Mesendoderm (in vitro differentiated cells): ENCODE measurements around the gene TNFSF15.
"Not testable (repeated sequence)": the region's sequence is repeated elsewhere in the genome, so short reads cannot be mapped to it uniquely, and the experiment has no call there.

ENCODE experiments used
- DNase-seq: peaks from one replicate; pipeline ENCODE4 v3.0.0; 2013
- H2AK5ac ChIP-seq: 2 replicates; pipeline ENCODE4 v1.6.1; 2013; ENCODE audit warnings: low read length, inconsistent platforms
- H2BK120ac ChIP-seq: 2 replicates; pipeline ENCODE4 v1.6.1; 2013; ENCODE audit warnings: low read depth, mild to moderate bottlenecking, low read length, moderate library complexity, mixed read lengths
- H2BK15ac ChIP-seq: replicated peaks from 2 replicates; pipeline ENCODE4 v1.6.1; 2013; ENCODE audit warnings: low read depth, mild to moderate bottlenecking, moderate library complexity
- H2BK5ac ChIP-seq: 2 replicates; pipeline ENCODE4 v1.6.1; 2013; ENCODE audit warnings: low read length, inconsistent platforms
- H3K18ac ChIP-seq: 2 replicates; pipeline ENCODE4 v1.6.1; 2013; ENCODE audit warnings: mild to moderate bottlenecking, low read length, mixed read lengths
- H3K23ac ChIP-seq: one replicate; pipeline ENCODE4 v1.6.1; 2013; ENCODE audit warnings: low read length
- H3K27ac ChIP-seq: 2 replicates; pipeline ENCODE4 v1.5.1; 2013; ENCODE audit warnings: low read depth, mild to moderate bottlenecking, inconsistent platforms, low read length, moderate library complexity
- H3K27me3 ChIP-seq: 2 replicates; pipeline ENCODE4 v1.6.1; 2013; ENCODE audit warnings: low read length, control low read depth, mild to moderate bottlenecking, inconsistent platforms; ENCODE audit not compliant: insufficient read depth, poor library complexity
- H3K36me3 ChIP-seq: 2 replicates; pipeline ENCODE4 v1.6.1; 2013; ENCODE audit warnings: low read length, inconsistent platforms; ENCODE audit not compliant: control insufficient read depth, insufficient read depth
- H3K4ac ChIP-seq: one replicate; pipeline ENCODE4 v1.6.1; 2013; ENCODE audit warnings: low read depth, mild to moderate bottlenecking, low read length, moderate library complexity
- H3K4me1 ChIP-seq: 2 replicates; pipeline ENCODE4 v1.6.1; 2013; ENCODE audit warnings: low read depth, low read length, inconsistent platforms; ENCODE audit not compliant: control insufficient read depth
- H3K4me2 ChIP-seq: 2 replicates; pipeline ENCODE4 v1.6.1; 2013; ENCODE audit warnings: low read length
- H3K4me3 ChIP-seq: 2 replicates; pipeline ENCODE4 v1.5.1; 2013; ENCODE audit warnings: mild to moderate bottlenecking, low read length
- H3K56ac ChIP-seq: one replicate; pipeline ENCODE4 v1.6.1; 2013; ENCODE audit warnings: low read length
- H3K79me1 ChIP-seq: 2 replicates; pipeline ENCODE4 v1.6.1; 2013; ENCODE audit warnings: low read length, inconsistent platforms
- H3K79me2 ChIP-seq: 2 replicates; pipeline ENCODE4 v1.6.1; 2013; ENCODE audit warnings: mild to moderate bottlenecking, low read length; ENCODE audit not compliant: control insufficient read depth, insufficient read depth
- H3K9ac ChIP-seq: 2 replicates; pipeline ENCODE4 v1.6.1; 2013; ENCODE audit warnings: low read length, inconsistent platforms
- H4K5ac ChIP-seq: one replicate; pipeline ENCODE4 v1.6.1; 2013; ENCODE audit warnings: low read length
- H4K8ac ChIP-seq: one replicate; pipeline ENCODE4 v1.6.1; 2013; ENCODE audit warnings: low read depth, mild to moderate bottlenecking, control low read depth, low read length, moderate library complexity
- WGBS: extraction: QIAGEN DNeasy Blood & Tissue Kit; methylation state at CpG from one replicate; pipeline ENCODE4 v1.1.7; 2013; ENCODE audit warnings: low lambda C conversion rate, missing lambda C conversion rate; ENCODE audit not compliant: insufficient coverage; ENCODE audit errors: extremely low coverage; 5-methylcytosine and 5-hydroxymethylcytosine counted together

The TNFSF15 gene

DNA sequence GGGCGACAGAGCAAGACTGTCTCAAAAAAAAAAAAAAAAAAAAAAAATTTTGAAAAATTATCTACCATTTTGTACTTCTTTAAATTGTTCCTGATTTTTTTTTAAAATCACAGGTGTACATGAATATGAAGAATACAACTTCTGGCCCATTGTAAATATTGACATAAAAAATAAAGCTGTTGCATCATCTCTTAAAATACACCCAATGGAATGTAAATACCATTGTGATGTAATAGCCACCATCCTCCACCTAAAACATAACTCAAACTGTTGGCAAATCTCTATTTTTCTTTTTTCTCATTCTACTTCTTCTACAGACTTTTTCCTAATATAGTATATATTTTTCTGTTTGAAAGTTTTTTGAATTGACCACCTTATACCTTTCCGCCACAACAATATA, 62.9 kb downstream of the TNFSF15 start:
- no CpG with 5 or more reads among the region's 2 CpGs for WGBS
- H3K9ac ChIP-seq = no peak overlapping the region

DNA sequence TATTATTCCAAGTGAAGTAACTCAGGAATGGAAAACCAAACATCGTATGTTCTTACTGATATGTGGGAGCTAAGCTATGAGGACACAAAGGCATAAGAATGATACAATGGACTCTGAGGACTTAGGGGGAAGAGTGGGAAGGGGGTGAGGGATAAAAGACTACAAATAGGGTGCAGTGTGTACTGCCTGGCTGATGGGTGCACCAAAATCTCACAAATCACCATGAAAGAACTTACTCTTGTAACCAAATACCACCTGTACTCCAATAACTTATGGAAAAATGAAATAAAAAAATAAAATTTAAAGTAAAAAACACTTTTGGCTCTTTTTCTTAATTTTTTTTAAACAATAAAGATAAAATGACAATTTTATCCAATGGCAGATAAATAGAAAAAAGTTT, 64.3 kb downstream of the TNFSF15 start:
- not testable (repeated sequence) for H2BK15ac ChIP-seq, H2BK5ac ChIP-seq, H3K79me2 ChIP-seq, H3K23ac ChIP-seq, H3K4ac ChIP-seq, H3K27ac ChIP-seq, H3K79me1 ChIP-seq, H3K27me3 ChIP-seq, H3K9ac ChIP-seq, H4K5ac ChIP-seq, H3K4me1 ChIP-seq, H2AK5ac ChIP-seq, H2BK120ac ChIP-seq, H3K18ac ChIP-seq, H3K4me2 ChIP-seq, DNase-seq, H3K4me3 ChIP-seq, H3K56ac ChIP-seq, H3K36me3 ChIP-seq, H4K8ac ChIP-seq
- no CpG with 5 or more reads among the region's 1 CpG for WGBS

More for the DNA sequence above, 62.9 kb downstream of the TNFSF15 start:
- H3K27me3 ChIP-seq = no peaks in the 10 kb centered on the region
- no peaks in the 10 kb centered on the region for H3K36me3 ChIP-seq
- no peak overlapping the region for H2BK120ac ChIP-seq
- H3K79me1 ChIP-seq = no peaks in the 10 kb centered on the region
- H3K23ac ChIP-seq = no peak overlapping the region
- no peak overlapping the region for H3K18ac ChIP-seq
- H3K4me2 ChIP-seq = no peak overlapping the region
- no peak overlapping the region for H2BK5ac ChIP-seq
- H3K27ac ChIP-seq = no peak overlapping the region
- no peak overlapping the region for H2BK15ac ChIP-seq
- no peak overlapping the region for H3K4me3 ChIP-seq
- H3K4me1 ChIP-seq = no peaks in the 10 kb centered on the region
- H3K56ac ChIP-seq = no peak overlapping the region
- no peak for DNase-seq
- no peak overlapping the region for H3K4ac ChIP-seq
- H4K5ac ChIP-seq = no peak overlapping the region
- no peak overlapping the region for H4K8ac ChIP-seq
- no peak overlapping the region for H2AK5ac ChIP-seq
- no peaks in the 10 kb centered on the region for H3K79me2 ChIP-seq

DNA sequence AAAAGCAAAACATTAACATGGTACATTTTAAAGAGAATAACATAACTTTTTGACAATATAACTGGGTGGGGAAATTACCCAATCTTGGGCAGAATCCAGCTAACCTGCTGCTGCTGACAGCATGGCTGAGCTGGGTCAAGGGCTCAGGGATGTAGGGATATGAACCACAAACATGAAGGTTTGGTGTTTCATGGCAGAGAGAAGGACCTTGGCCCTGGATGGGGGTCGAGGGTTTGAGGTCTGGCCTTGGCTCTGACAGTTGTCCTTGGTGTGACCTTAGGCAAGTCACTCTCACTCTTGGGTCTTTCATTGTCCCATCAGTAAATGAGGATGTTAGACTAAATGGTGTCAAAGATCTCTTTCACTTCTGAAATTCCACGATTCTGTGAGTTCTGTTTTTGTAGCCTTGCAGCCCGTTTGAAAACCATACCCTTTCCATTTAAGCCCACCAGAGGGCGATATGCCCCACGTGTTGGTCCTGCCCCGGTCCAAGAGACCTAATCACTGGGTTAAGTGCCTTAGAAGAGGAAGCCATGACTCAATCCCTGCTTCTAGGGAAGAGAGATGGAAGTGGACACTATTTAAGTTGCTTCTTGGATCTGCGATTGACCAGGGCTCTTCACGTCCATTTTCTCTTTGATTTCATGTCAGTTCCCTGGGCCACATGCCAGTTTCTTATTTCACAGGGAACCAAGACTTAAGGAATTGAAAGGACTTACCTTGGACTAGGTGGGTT, 67.1 kb downstream of the TNFSF15 start:
- no peak overlapping the region for H3K18ac ChIP-seq
- no peak overlapping the region for H2BK120ac ChIP-seq
- no peaks in the 10 kb centered on the region for H3K36me3 ChIP-seq
- H4K5ac ChIP-seq = no peak overlapping the region
- no peak overlapping the region for H3K4me3 ChIP-seq
- no peak overlapping the region for H3K27ac ChIP-seq
- H3K27me3 ChIP-seq = no peaks in the 10 kb centered on the region
- no CpG with 5 or more reads among the region's 8 CpGs for WGBS
- no peak overlapping the region for H2AK5ac ChIP-seq
- peak; percentile 85 for DNase-seq
- no peaks in the 10 kb centered on the region for H3K4me1 ChIP-seq
- no peak overlapping the region for H3K4ac ChIP-seq
- H2BK15ac ChIP-seq = no peak overlapping the region
- no peak overlapping the region for H3K4me2 ChIP-seq
- no peak overlapping the region for H3K23ac ChIP-seq
- peak overlapping the region; percentile 47 for H3K56ac ChIP-seq
- H3K79me2 ChIP-seq = no peaks in the 10 kb centered on the region
- H2BK5ac ChIP-seq = no peak overlapping the region
- H4K8ac ChIP-seq = no peak overlapping the region
- no peaks in the 10 kb centered on the region for H3K79me1 ChIP-seq
- H3K9ac ChIP-seq = no peak overlapping the region

DNA sequence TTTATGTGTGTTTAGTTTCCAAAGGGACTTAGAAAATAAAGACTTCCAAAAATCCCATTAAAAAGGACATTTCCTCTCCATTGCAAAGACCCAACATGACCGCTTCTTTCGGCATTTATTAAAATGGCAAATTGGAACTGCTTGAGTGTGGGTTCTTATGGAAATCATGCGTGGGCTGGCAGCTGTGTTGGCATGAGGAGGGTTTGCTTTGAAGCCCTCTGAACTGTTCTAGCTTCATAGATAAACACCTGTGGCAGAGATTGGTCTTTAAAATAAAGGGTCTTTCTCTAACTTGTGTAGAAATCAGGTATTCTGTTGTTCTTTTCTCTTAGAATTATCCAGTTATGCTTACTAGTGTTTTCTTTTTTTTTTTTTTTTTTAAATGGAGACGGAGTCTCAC, 68.0 kb downstream of the TNFSF15 start:
- no peak overlapping the region for H3K4me2 ChIP-seq
- H3K79me2 ChIP-seq = no peaks in the 10 kb centered on the region
- H4K5ac ChIP-seq = no peak overlapping the region
- H4K8ac ChIP-seq = no peak overlapping the region
- no peak overlapping the region for H3K4ac ChIP-seq
- no peak overlapping the region for H3K4me3 ChIP-seq
- no peaks in the 10 kb centered on the region for H3K4me1 ChIP-seq
- no peaks in the 10 kb centered on the region for H3K36me3 ChIP-seq
- no peak overlapping the region for H2BK5ac ChIP-seq
- no peaks in the 10 kb centered on the region for H3K27me3 ChIP-seq
- H2AK5ac ChIP-seq = no peak overlapping the region
- no peaks in the 10 kb centered on the region for H3K79me1 ChIP-seq
- H3K27ac ChIP-seq = no peak overlapping the region
- no peak overlapping the region for H3K56ac ChIP-seq
- no peak overlapping the region for H2BK120ac ChIP-seq
- H2BK15ac ChIP-seq = no peak overlapping the region
- no peak overlapping the region for H3K23ac ChIP-seq
- H3K9ac ChIP-seq = no peak overlapping the region
- H3K18ac ChIP-seq = no peak overlapping the region
- no CpG with 5 or more reads among the region's 4 CpGs for WGBS
- no peak for DNase-seq

- H3K4me2 ChIP-seq = no peak overlapping the region
- no peaks in the 10 kb centered on the region for H3K27me3 ChIP-seq
- H2AK5ac ChIP-seq = no peak overlapping the region
- H3K18ac ChIP-seq = no peak overlapping the region
- no peak for DNase-seq
- no peak overlapping the region for H3K4me3 ChIP-seq
- no peak overlapping the region for H2BK15ac ChIP-seq
- H2BK120ac ChIP-seq = no peak overlapping the region
- H3K9ac ChIP-seq = no peak overlapping the region
- no peak overlapping the region for H4K8ac ChIP-seq
- no peak overlapping the region for H2BK5ac ChIP-seq
- WGBS = no CpG with 5 or more reads among the region's 3 CpGs
- H3K27ac ChIP-seq = no peak overlapping the region
- H3K36me3 ChIP-seq = no peaks in the 10 kb centered on the region
- no peaks in the 10 kb centered on the region for H3K79me1 ChIP-seq
- H3K23ac ChIP-seq = no peak overlapping the region
- no peak overlapping the region for H3K56ac ChIP-seq
- H3K79me2 ChIP-seq = no peaks in the 10 kb centered on the region
- no peak overlapping the region for H3K4ac ChIP-seq
- H4K5ac ChIP-seq = no peak overlapping the region
- H3K4me1 ChIP-seq = no peaks in the 10 kb centered on the region
These were observed 68.7 kb downstream of the TNFSF15 start for GRCh38 chr9:114737118-114737517.

- Histone ChIP-seq H3K27ac (no peak overlapping the region), H3K4me2 (no peak overlapping the region), H2BK15ac (no peak overlapping the region), H3K4me3 (no peak overlapping the region), H3K36me3 (no peaks in the 10 kb centered on the region), H3K18ac (no peak overlapping the region), H2BK120ac (no peak overlapping the region), H2AK5ac (no peak overlapping the region), H2BK5ac (no peak overlapping the region), H3K4me1 (no peaks in the 10 kb centered on the region), H3K79me1 (no peaks in the 10 kb centered on the region), H3K56ac (no peak overlapping the region), H3K4ac (no peak overlapping the region), H3K27me3 (no peaks in the 10 kb centered on the region), H3K23ac (no peak overlapping the region), H4K8ac (no peak overlapping the region), H3K9ac (no peak overlapping the region), H3K79me2 (no peaks in the 10 kb centered on the region), H4K5ac (no peak overlapping the region)
- DNase-seq = no peak
- WGBS = no CpG with 5 or more reads among the region's 4 CpGs
These were observed 70.1 kb downstream of the TNFSF15 start for GRCh38 chr9:114735704-114736103.
